GM12873 (cell line): Measurements from ENCODE around the gene CD200R1.

Experiments
- CTCF ChIP-seq: IDR thresholded peaks from 2 replicates; pipeline ENCODE4 v1.5.1; 2012; ENCODE audit warnings: low read depth, mild to moderate bottlenecking, moderate library complexity, low read length, control low read depth; ENCODE audit not compliant: insufficient read depth; ENCODE audit errors: missing control alignments

Gene CD200R1

GRCh38 chr3:112987710-112988334, 12.9 kb upstream of the CD200R1 start:
- TF ChIP-seq CTCF = no peak

DNA sequence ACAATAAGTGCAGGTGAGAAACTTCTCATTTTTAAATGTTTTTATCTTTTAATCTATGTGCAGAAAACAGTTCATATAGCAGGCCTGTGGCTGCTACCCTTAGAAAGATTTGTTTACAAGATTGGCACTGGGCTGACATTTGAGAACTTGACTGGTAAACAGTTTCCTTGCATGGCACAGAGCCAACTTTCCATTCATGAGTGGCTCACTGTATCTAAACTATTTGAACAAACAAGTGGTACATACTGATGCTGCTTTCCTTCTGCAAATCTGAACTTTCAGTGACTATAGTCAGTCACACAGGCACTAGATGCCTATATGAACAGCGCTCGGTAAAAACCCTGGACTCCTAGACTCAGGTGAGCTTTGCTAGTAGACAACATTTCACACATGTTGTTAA, 9.6 kb upstream of the CD200R1 start:
- no peak for TF ChIP-seq CTCF

DNA sequence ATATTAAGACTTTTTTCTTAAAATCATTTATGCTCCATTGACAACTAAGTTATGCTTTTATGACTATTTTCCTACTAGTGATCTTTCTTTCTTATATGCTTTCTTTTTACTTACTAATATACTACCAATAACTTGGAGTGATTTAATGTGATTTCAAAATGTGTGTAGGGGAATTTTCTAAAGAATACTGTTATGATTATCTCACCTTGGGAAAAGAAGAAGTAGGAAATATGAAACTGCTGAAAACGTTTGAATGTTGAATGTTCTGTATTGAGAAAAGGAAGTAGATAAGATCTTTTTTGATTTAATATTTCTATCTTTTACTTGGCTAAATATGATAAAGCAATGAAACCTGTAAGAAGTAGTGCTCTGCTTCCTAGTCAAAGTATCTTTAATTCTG, 7.8 kb upstream of the CD200R1 start:
- no peak for TF ChIP-seq CTCF

DNA sequence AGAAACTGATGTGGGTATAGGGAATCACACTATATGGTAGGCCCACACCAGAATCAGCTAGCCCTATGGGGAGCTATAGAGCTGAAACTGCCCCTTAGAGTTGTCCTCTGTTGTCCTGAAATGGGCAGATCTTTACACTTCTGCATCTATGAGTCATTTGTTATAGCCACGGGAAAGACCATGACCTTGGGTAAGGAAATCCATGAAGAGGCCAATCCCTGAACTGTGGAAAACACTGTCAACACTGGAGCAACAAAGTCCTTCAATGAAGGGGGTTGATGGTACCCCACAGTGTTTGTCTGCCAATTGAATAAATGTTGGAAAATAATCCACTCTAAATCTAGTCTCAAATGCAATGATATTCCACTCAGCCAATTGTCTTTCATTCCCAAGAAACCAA, 5.2 kb upstream of the CD200R1 start:
- TF ChIP-seq CTCF = no peak

- TF ChIP-seq CTCF = peak; percentile 48
Observed at GRCh38 chr3:112979244-112979832, 4.4 kb upstream of the CD200R1 start.

DNA sequence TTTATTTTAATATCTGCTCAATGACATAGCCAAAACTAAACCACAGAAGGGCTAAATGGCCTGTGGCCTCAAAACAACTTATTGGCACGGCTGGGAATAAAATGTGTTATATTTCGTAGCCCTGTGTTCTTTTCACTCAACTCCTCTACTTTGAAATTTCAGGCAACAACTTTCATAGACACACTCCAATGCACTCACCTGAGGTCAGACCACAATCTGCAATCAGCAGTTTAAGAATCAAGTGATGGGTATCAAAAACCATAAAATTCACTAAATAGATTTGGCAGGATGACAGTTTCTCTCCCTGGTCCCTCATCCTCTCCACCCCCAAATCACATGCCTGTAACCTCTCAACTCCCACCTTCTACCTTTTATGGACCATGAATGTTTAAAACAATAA, 2.0 kb upstream of the CD200R1 start:
- no peak for TF ChIP-seq CTCF

DNA sequence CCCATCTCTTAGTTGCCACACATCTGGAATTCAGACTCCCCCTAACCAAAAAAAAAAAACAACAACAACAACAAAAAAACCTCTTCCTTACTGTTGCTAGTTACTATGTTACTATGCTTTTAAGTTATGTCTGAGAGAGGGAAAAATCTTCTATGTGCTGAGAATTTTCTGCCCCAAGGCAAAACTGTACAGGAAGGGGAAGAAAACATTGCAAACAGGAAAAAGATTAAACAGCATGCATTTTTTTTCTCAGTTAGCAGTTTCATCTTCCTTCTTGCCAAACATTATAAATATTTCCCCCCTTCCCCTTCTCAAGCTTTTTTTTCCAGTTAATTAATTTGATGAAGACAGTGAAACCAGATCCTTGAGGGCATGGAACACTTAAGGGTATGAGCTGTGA, 1.1 kb upstream of the CD200R1 start:
- no peak for TF ChIP-seq CTCF
